NCI-H146 treated with DMSO at 0.1 percent for 48 hours (cell line): ENCODE results near the gene DENND4B.
"Not testable (repeated sequence)": the region's sequence is repeated elsewhere in the genome, so short reads cannot be mapped to it uniquely, and the experiment has no call there.

ENCODE experiments used
- DNase-seq: peaks from one replicate; lab custom pipeline; 2025; ENCODE audit not compliant: unreplicated experiment; lab: John Stamatoyannopoulos, UW

DENND4B gene

GRCh38 chr1:153891042-153891441, 55.5 kb downstream of the DENND4B start:
- not testable (repeated sequence) for DNase-seq

- DNase-seq: no peak
Observed at GRCh38 chr1:153888533-153888932, 58.0 kb downstream of the DENND4B start.

GRCh38 chr1:153886127-153886526, 60.4 kb downstream of the DENND4B start:
- no peak for DNase-seq

- DNase-seq: no peak
Observed at GRCh38 chr1:153883223-153883622, 63.3 kb downstream of the DENND4B start.

GRCh38 chr1:153882296-153882912, 64.1 kb downstream of the DENND4B start:
- DNase-seq: no peak

- peak; percentile 71 for DNase-seq
Observed at GRCh38 chr1:153881751-153882150, 64.8 kb downstream of the DENND4B start.

GRCh38 chr1:153880962-153881361, 65.6 kb downstream of the DENND4B start:
- DNase-seq: peak; percentile 99

- DNase-seq: no peak
Observed at GRCh38 chr1:153880024-153880423, 66.5 kb downstream of the DENND4B start.
